Endothelial cell of umbilical vein (primary cell): ENCODE data around the gene NAV2.

ENCODE experiments used
- EZH2 ChIP-seq: IDR thresholded peaks from 2 replicates; pipeline ENCODE4 v1.6.1; 2012; ENCODE audit warnings: borderline replicate concordance, low read depth, mild to moderate bottlenecking, moderate library complexity, low read length, inconsistent platforms; ENCODE audit not compliant: severe bottlenecking
- TF ChIP-seq, protein P1 (sequence below), 2 donors: IDR thresholded peaks; 1 replicate in 1 of 2; 2 replicates in 1 of 2; pipeline ENCODE4 v1.5.1; 2011; ENCODE audit warnings: low read length in 2 of 2, mild to moderate bottlenecking in 2 of 2, moderate library complexity in 2 of 2, control low read depth in 1 of 2, inconsistent platforms in 1 of 2, low read depth in 1 of 2; ENCODE audit not compliant: insufficient read depth in 1 of 2; ENCODE audit errors: extremely low read depth in 1 of 2

GRCh38 chr11:20134991-20135736, 422.5 kb downstream of the NAV2 start:
- TF ChIP-seq EZH2, result no peak
- TF ChIP-seq, protein P1, sequence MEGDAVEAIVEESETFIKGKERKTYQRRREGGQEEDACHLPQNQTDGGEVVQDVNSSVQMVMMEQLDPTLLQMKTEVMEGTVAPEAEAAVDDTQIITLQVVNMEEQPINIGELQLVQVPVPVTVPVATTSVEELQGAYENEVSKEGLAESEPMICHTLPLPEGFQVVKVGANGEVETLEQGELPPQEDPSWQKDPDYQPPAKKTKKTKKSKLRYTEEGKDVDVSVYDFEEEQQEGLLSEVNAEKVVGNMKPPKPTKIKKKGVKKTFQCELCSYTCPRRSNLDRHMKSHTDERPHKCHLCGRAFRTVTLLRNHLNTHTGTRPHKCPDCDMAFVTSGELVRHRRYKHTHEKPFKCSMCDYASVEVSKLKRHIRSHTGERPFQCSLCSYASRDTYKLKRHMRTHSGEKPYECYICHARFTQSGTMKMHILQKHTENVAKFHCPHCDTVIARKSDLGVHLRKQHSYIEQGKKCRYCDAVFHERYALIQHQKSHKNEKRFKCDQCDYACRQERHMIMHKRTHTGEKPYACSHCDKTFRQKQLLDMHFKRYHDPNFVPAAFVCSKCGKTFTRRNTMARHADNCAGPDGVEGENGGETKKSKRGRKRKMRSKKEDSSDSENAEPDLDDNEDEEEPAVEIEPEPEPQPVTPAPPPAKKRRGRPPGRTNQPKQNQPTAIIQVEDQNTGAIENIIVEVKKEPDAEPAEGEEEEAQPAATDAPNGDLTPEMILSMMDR (IDR thresholded peaks at IDR 0.05; ENCODE audit: extremely low read depth in 1 of 2, insufficient read depth in 1 of 2, low read depth in 1 of 2, low read length in 2 of 2), result no peak
